AG04450 (cell line): ENCODE measurements around the gene TIMMDC1. TPM values are rescaled to one million over a fixed set of nuclear protein-coding genes. Genes with fewer than 3 reads are reported as not detected.
A peak's percentile ranks its signal among the peaks of the same experiment; 100 is the strongest.

Source experiments
- CTCF ChIA-PET: fragments of 300-600, 350-600 bp; formaldehyde crosslinking; extraction: SDS; loops from one replicate; lab custom pipeline; 2022; ENCODE audit warnings: antibody characterized with exemption, inconsistent platforms; lab: Charles Lee
- POLR2A ChIA-PET: fragments of 350-600 bp; formaldehyde crosslinking; extraction: SDS; loops from one replicate; lab custom pipeline; 2021; ENCODE audit warnings: antibody characterized with exemption, inconsistent platforms; lab: Yijun Ruan, JAX
- DNase-seq: peaks from one replicate; pipeline ENCODE4 v3.0.0-alpha.2; 2011; ENCODE audit warnings: low read depth, low spot score
- H3K27ac ChIP-seq: one replicate; pipeline ENCODE4 v1.5.1; 2012; ENCODE audit warnings: low read depth, low read length, control low read depth
- H3K27me3 ChIP-seq: one replicate; pipeline ENCODE4 v1.6.0; 2012; ENCODE audit warnings: low read length; ENCODE audit not compliant: control insufficient read depth, insufficient read depth
- H3K4me3 ChIP-seq: 2 replicates; pipeline ENCODE4 v1.5.1; 2011; ENCODE audit warnings: mild to moderate bottlenecking, low read depth, low read length, control low read depth
- H3K9me3 ChIP-seq: 2 replicates; pipeline ENCODE4 v1.5.1; 2012; ENCODE audit warnings: low read length; ENCODE audit not compliant: control insufficient read depth, insufficient read depth
- CTCF ChIP-seq: IDR thresholded peaks from 2 replicates; pipeline ENCODE4 v1.5.1; 2011; ENCODE audit warnings: low read depth, low read length, control low read depth, inconsistent platforms
- polyA plus RNA-seq: library from polyadenylated mRNA; depleted of rRNA; stranded (reverse); fragments of >200 nt; gene quantifications from 2 replicates; pipeline ENCODE4 v1.2.3, GENCODE V29; 2011

TIMMDC1 gene
- polyA plus RNA-seq, 1 experiment: 97.4 TPM

GRCh38 chr3:119555929-119556328, 57.6 kb downstream of the TIMMDC1 start:
- Histone ChIP-seq H3K27ac (no peak overlapping the region), H3K4me3 (no peak overlapping the region), H3K9me3 (no peaks in the 10 kb centered on the region), H3K27me3 (peaks cover 11% of the 10 kb centered on the region)
- ChIA-PET POLR2A (no interaction called here), CTCF (no interaction called here)
- TF ChIP-seq CTCF: no peak
- no peak for DNase-seq

- ChIA-PET CTCF (no interaction called here), POLR2A (no interaction called here)
- H3K27me3 ChIP-seq: peaks cover 11% of the 10 kb centered on the region
- TF ChIP-seq CTCF: no peak
- H3K9me3 ChIP-seq: no peaks in the 10 kb centered on the region
- H3K27ac ChIP-seq: no peak overlapping the region
- DNase-seq: no peak
- H3K4me3 ChIP-seq: no peak overlapping the region
These were observed 59.0 kb downstream of the TIMMDC1 start for GRCh38 chr3:119557192-119557876.

GRCh38 chr3:119557877-119558269, 59.5 kb downstream of the TIMMDC1 start:
- H3K9me3 ChIP-seq: no peaks in the 10 kb centered on the region
- no peak overlapping the region for H3K4me3 ChIP-seq
- POLR2A ChIA-PET: no interaction called here
- H3K27me3 ChIP-seq: peaks cover 11% of the 10 kb centered on the region
- H3K27ac ChIP-seq: no peak overlapping the region
- CTCF ChIA-PET: no interaction called here
- DNase-seq: no peak
- no peak for TF ChIP-seq CTCF

- CTCF ChIA-PET: interaction anchor here (0.5 kb wide), 1 partner anchor 100 kb away, joined by 7 read pairs; no protein-coding TSS in a partner anchor
- TF ChIP-seq CTCF: no peak
- no peaks in the 10 kb centered on the region for H3K9me3 ChIP-seq
These were observed 60.4 kb downstream of the TIMMDC1 start for GRCh38 chr3:119558626-119559317.

GRCh38 chr3:119559441-119559963, 61.2 kb downstream of the TIMMDC1 start, which contains the start of gene CD80:
Gene CD80, minus strand, starts transcription at chr3:119559614. Its CDS starts 1,886 bp downstream, at chr3:119557728.
- H3K4me3 ChIP-seq: no peak within 1 kb of the TSS
- H3K27ac ChIP-seq: no peak within 1 kb of the TSS
- CTCF ChIA-PET: interaction anchor here (1.0 to 1.1 kb wide), 2 partner anchors 20 to 99 kb away, joined by 3 read pairs; no protein-coding TSS in a partner anchor
- POLR2A ChIA-PET: no interaction called here
- peak; percentile 42; the same call in 1 of the 2 replicates for TF ChIP-seq CTCF
- no peaks in the 10 kb centered on the region for H3K9me3 ChIP-seq
- peaks cover 11% of the 10 kb centered on the region for H3K27me3 ChIP-seq
- DNase-seq: no peak

More at GRCh38 chr3:119558626-119559317, 60.4 kb downstream of the TIMMDC1 start:
- Histone ChIP-seq H3K4me3 (no peak overlapping the region), H3K27ac (no peak overlapping the region), H3K27me3 (peaks cover 11% of the 10 kb centered on the region)
- POLR2A ChIA-PET: no interaction called here
- no peak for DNase-seq
